ENCODE data around the gene CTDNEP1.

CTDNEP1 gene

GRCh38 chr17:7235693-7236665 lies 15.6 kb downstream of the CTDNEP1 start:
- intact Hi-C loops (cut with DNase I): no loop called here
- DNase-seq: peak in 3 of 10 donors; percentile 60 to 78 (median 62)

DNA sequence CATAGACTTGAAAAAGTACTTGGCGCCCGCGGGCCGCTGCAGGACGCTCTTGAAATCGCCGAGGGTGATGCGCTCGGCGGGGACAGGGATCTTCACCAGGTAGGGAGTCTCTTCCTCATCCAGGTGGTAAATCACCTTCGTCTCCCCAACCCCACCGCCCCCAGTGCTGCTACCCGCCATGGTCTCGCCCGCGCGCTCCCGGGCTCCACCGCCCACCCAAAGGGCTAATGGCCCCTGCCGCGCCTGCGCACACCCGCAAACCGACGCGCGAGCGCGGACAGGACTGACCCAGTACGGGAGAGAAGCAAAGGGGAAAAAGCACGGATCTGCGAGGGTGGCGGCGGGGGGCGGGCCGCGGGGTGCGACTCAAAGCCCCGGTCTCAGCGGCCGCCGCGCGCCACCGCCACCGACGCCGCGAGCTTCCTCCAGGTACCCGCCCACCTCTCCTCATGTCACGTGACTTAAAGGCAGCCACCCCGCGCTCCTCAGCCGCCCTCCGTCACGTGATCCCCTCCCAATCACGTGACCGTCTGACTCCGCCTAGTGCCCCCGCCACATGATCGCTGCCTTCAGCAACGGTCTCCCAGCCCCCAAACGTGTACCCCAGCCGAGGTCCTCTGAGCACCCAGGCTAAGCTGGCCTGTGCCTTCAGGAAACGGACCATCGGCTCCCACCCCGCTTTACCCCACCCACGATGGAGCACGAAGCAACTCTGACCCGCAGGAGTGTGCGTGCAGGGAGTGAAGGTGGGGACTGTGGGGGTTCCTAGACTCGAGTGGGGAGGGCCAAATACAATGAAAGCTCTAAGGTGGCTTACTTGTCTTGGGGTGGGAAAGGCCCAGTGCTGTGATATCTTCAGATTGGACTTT lies 17.2 kb downstream of the CTDNEP1 start, which contains the start of gene DVL2:
DVL2 (minus strand) TSS at position 435 of the 869 bp plus-strand sequence; CDS start at position 180, 255 bp downstream.
- intact Hi-C loops (cut with DNase I): no loop called here
- peak; percentile 94 to 99 (median 96) for DNase-seq

- intact Hi-C loops (cut with DNase I): no loop called here
- peak in 1 of 10 donors; percentile 9 for DNase-seq
Measured at GRCh38 chr17:7233701-7234082, 17.8 kb downstream of the CTDNEP1 start.

DNA sequence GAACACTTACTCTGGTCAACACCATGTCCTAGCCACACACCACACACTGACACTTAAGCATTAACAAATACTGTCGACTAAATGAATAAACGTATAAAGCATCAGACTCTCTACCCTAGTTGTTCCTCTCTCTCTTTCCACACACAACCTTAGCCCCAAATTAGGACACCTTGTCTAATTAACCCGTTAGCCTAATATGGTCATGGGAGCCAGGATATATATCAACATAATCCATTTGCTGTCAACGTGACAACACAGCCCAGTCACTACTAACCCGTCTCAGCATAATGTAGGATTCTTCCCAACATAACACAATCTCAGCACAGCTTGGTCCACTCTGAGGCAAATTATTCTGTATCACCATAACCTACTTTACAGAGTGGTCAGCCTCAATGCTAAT lies 19.4 kb downstream of the CTDNEP1 start:
- DNase-seq: no peak
- intact Hi-C loops (cut with DNase I): no loop called here

- intact Hi-C loops (cut with DNase I): no loop called here
- peak in 2 of 10 donors; percentile 6 to 70 for DNase-seq
Measured at GRCh38 chr17:7229504-7229903, 22.0 kb downstream of the CTDNEP1 start.

- intact Hi-C loops (cut with DNase I): no loop called here
- peak in 1 of 10 donors; percentile 52 for DNase-seq
Measured at GRCh38 chr17:7228920-7229319, 22.6 kb downstream of the CTDNEP1 start.

DNA sequence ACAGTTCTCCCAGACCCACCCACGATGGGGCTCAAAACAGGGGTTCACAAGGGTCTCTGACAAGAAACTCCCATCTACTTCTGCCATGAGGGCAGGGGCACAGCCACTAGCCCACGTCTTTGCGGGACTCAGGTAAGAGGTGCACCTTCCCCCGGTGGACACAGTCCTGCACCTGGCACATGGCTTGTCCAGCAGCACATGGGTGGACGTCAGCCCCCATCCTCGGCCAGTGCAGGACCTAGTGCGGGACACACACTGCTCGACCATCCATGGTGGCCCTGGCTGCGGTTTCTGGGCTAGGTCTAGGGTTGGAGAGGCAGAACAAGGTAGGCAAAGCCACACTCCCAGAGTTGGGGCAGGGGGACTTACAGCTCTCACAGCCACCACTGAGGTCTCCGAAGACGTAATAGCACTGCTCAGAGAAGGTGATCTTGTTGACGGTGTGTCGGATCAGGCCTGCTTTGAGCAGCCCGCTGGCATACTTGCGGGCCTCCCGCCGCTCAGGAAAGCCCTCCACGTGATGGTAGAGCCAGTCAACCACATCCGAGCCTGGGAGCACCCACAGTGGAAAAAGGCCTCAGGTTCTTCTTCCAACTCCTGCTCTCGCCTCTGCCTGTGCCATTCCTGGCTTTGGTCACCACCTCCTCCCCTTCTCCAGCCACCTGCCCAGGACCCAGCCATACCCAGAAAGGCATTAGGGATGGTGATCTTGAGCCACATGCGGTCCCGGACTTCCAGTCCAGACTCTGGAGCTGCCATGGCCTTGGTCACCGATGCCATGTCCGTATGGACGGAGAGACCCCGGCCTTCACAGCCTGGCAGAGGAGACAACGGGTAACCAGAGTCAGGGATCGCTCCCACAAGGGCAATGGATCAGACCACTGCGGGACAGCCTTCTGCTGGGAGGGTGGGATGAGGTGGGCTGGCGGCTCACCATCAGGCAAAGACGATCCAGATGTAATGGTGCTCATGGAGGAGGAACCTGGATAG lies 24.5 kb downstream of the CTDNEP1 start:
- intact Hi-C loops (cut with DNase I): no loop called here
- peak in 1 of 10 donors; percentile 84 for DNase-seq

DNA sequence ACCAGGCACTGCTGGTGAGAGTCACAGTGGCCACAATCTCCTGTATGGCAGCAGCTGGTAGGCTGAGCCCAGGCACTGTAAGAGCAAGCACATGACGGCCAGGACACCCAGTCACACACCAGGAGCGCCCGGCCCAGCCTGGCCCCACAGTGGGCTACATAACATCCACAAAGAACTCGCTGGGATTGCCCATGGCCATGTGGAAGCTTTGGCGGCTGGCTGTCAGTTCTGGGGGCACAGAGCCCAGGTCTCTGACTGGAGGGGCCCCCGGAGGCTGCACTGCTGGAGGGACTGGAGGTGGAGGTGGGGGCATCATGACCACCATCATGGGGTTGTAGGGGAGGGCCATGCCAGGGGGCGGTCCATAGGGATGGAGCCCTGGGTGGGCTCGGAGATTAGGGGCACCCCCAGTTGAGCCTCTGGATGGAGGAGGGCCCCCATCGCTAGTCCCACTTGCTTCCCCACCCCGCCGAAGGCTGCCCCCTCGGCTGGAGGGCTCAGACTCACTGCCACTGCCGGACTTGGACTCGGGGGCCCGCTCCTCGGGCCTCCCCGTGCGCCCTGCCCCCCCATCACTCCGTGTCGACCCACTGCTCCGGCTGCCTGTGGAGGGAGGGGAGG lies 25.7 kb downstream of the CTDNEP1 start:
- DNase-seq: peak in 1 of 10 donors; percentile 77
- intact Hi-C loops (cut with DNase I): no loop called here

DNA sequence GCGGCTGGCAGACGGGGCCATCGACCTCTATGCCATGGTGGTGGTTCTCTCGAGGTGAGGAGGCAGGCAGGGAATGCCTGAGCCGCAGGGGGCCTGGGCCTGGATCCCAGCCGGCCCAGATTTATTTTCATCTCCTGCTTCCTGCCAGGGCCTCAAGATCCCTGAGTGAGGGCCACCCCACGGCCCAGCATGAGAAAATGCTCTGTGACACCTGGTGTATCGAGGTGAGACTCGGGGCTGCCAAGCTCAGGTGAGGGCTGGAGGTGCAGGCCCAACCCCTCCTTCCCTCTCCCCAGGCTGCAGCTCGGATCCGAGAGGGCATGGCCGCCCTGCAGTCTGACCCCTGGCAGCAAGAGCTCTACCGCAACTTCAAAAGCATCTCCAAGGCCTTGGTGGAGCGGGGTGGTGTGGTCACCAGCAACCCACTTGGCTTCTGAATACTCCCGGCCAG lies 26.8 kb downstream of the CTDNEP1 start:
- intact Hi-C loops (cut with DNase I): no loop called here
- DNase-seq: peak in 3 of 10 donors; percentile 22 to 72 (median 70)

DNA sequence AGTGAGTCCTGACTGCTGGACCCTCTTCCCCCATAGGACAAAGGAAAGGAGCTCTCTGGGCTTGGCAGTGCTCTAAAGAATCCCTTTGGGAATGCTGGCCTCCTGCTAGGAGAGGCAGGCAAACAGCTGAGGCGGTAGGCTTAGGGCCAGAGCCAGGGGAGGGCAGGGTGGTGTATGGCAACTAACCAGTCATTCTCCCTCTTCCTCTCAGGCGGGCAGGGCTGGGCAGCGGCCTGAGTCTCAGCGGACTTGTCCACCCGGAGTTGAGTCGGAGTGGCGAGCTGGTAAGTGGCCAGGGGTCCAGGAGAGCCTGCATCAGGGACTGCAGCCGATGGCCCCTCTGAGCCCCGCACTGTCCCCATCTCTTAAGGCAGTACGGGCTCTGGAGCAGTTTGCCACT lies 27.4 kb downstream of the CTDNEP1 start:
- DNase-seq: peak in 3 of 10 donors; percentile 24 to 80 (median 79)
- intact Hi-C loops (cut with DNase I): no loop called here

- DNase-seq: no peak
- intact Hi-C loops (cut with DNase I): no loop called here
Measured at GRCh38 chr17:7223375-7223774, 28.2 kb downstream of the CTDNEP1 start.

DNA sequence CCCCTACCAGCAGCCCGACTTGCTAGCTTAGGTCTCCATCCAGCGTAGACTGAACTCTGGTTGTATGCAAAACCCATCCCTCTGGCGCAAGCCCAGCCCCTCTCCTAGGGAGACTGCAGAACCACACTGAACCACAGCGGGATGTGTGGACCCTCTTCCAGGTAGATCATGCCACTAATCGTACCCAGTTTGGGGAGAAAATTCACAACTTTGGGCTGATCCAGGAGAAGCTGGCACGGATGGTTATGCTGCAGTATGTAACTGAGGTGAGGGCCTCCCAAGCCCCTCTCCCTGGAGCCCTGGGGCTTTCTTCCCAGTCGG lies 28.6 kb downstream of the CTDNEP1 start:
- peak in 1 of 10 donors; percentile 24 for DNase-seq
- intact Hi-C loops (cut with DNase I): no loop called here

DNA sequence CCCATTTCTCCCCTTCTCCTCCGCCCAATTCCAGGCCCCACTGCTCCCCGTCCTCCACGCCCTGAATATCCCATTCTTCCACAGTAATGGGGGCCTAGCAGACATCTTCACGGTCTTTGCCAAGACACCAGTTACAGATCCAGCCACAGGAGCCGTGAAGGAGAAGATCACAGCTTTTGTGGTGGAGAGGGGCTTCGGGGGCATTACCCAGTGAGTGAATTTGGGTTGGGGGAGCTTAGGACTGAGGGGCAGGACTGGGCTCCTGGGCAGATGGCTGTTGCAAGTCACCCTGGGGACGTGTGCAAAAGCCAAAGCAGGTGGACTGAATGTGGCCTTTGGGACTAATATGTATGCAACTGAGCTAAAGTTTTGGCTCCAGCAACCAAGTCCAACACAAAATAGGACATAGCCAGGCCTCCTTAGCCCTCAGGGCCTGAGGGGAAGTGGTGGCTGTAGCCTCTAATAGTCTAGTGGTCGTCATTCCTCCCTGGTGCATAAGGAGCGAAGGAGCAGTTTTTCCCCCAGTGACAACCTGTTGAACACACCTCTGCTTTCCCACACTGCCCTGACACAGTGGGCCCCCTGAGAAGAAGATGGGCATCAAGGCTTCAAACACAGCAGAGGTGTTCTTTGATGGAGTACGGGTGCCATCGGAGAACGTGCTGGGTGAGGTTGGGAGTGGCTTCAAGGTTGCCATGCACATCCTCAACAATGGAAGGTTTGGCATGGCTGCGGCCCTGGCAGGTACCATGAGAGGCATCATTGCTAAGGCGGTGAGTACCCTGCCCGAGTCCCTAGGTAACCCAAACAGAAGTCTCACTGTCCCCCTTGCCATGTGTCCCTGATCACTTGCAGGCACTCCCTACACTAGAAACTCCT lies 29.2 kb downstream of the CTDNEP1 start:
- intact Hi-C loops (cut with DNase I): no loop called here

GRCh38 chr17:7221278-7222092 lies 30.0 kb downstream of the CTDNEP1 start:
- intact Hi-C loops (cut with DNase I): no loop called here
- peak in 2 of 10 donors; percentile 16 to 64 for DNase-seq

More for the DNA sequence above, 29.2 kb downstream of the CTDNEP1 start:
- peak in 2 of 10 donors; percentile 20 to 70 for DNase-seq

DNA sequence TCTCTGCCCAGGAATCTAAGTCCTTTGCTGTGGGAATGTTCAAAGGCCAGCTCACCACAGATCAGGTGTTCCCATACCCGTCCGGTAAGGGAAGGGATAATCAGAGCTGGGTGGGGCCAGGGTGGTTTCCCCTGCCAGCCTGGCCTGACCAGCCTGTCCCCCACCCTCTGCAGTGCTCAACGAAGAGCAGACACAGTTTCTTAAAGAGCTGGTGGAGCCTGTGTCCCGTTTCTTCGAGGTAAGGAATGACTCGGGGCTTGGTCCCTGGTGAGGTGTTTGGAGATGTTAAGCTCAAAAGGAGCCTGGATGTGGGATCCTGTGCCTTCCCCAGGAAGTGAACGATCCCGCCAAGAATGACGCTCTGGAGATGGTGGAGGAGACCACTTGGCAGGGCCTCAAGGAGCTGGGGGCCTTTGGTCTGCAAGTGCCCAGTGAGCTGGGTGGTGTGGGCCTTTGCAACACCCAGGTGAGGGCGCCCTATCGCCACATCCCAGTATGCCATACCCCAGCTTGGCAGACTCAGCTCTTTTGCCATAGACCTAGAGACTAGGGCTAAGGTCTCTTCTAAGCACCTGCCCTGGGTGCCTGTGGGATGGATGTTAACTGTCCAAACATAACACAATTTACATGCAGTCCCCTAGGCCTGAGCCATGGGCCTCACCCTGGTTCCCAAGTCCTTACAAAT lies 30.8 kb downstream of the CTDNEP1 start:
- peak in 4 of 10 donors; percentile 43 to 93 (median 58) for DNase-seq
- intact Hi-C loops (cut with DNase I): no loop called here

GRCh38 chr17:7219812-7220592 lies 31.5 kb downstream of the CTDNEP1 start, which contains the start of the genes ACADVL and DLG4:
ACADVL (plus strand) TSS chr17:7219938; CDS start chr17:7219985, 47 bp downstream.
DLG4 (minus strand) TSS chr17:7219836.
- intact Hi-C loops (cut with DNase I): no loop called here
- peak; percentile 87 to 99 (median 91) for DNase-seq

Data from posterior cingulate gyrus (tissue), 11 donors.